ENCODE data around the gene FOXP2. TPM values are rescaled to one million over a fixed set of nuclear protein-coding genes. Genes with fewer than 3 reads are reported as not detected.
"Not testable (repeated sequence)": the region's sequence is repeated elsewhere in the genome, so short reads cannot be mapped to it uniquely, and the experiment has no call there.

Gene FOXP2
- polyA plus RNA-seq (2013, experiment 1 of 4) = 0.61 TPM
- polyA plus RNA-seq (2013, experiment 2 of 4) = 0.46 TPM
- 1.1 TPM for polyA plus RNA-seq (2013, experiment 3 of 4)
- 1.7 TPM for polyA plus RNA-seq (2013, experiment 4 of 4)

- Histone ChIP-seq H3K4me1 (ENCODE audit: control insufficient read depth, insufficient read depth, low read length) (peaks cover 8% of the 10 kb centered on the region), H3K9me3 (ENCODE audit: control insufficient read depth, low read length) (no peaks in the 10 kb centered on the region), H3K27me3 (ENCODE audit: control insufficient read depth, insufficient read depth, low read length, poor library complexity, severe bottlenecking) (no peaks in the 10 kb centered on the region), H3K27ac (ENCODE audit: insufficient read depth, low read depth, low read length, poor library complexity, severe bottlenecking) (peak within 1 kb of the TSS; percentile 46), H3K4me3 (ENCODE audit: insufficient read depth, low read depth, low read length) (no peak within 1 kb of the TSS), H3K36me3 (ENCODE audit: control insufficient read depth, insufficient read depth, low read length) (no peaks in the 10 kb centered on the region)
- WGBS, 2 experiments = 21 to 34% methylated on average over 2 of the region's 2 CpGs
Measured at GRCh38 chr7:114414156-114415063, at the start of gene FOXP2. FOXP2 (plus strand) TSS chr7:114414815; CDS start chr7:114426512, 11,697 bp downstream.

DNA sequence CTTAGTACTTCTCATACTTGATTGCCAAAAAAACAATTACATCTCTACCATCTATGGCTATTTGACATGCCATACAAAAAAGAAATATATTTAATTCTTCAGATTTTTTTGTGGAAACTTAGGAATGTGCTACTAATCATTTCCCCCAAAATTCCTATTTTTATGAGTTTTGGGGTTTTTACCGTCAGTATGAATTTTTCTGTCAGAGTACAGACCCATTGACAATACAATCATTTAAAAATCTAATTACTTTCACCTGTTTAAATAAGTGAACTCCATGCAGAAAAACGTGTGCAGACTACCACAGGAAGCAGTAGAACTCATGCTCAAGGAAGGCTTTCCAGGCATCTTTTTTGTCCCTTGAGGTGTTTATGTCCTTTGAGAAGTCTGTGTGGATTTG is 48.8 kb upstream of the FOXP2 start:
- 81 to 88% methylated on average over 2 of the region's 2 CpGs for WGBS, 2 experiments
- H3K27ac ChIP-seq (ENCODE audit: insufficient read depth, low read depth, low read length, poor library complexity, severe bottlenecking) = no peak overlapping the region
- no peaks in the 10 kb centered on the region for H3K27me3 ChIP-seq (ENCODE audit: control insufficient read depth, insufficient read depth, low read length, poor library complexity, severe bottlenecking)
- peaks cover 6% of the 10 kb centered on the region for H3K4me1 ChIP-seq (ENCODE audit: control insufficient read depth, insufficient read depth, low read length)
- no peaks in the 10 kb centered on the region for H3K36me3 ChIP-seq (ENCODE audit: control insufficient read depth, insufficient read depth, low read length)
- no peaks in the 10 kb centered on the region for H3K9me3 ChIP-seq (ENCODE audit: control insufficient read depth, low read length)
- no peak overlapping the region for H3K4me3 ChIP-seq (ENCODE audit: insufficient read depth, low read depth, low read length)

- WGBS, 2 experiments = 91 to 93% methylated on average over 1 to 2 of the region's 2 CpGs
- Histone ChIP-seq H3K27me3 (ENCODE audit: control insufficient read depth, insufficient read depth, low read length, poor library complexity, severe bottlenecking) (no peaks in the 10 kb centered on the region), H3K9me3 (ENCODE audit: control insufficient read depth, low read length) (no peaks in the 10 kb centered on the region), H3K27ac (ENCODE audit: insufficient read depth, low read depth, low read length, poor library complexity, severe bottlenecking) (no peak overlapping the region), H3K36me3 (ENCODE audit: control insufficient read depth, insufficient read depth, low read length) (no peaks in the 10 kb centered on the region), H3K4me1 (ENCODE audit: control insufficient read depth, insufficient read depth, low read length) (peaks cover 6% of the 10 kb centered on the region), H3K4me3 (ENCODE audit: insufficient read depth, low read depth, low read length) (no peak overlapping the region)
Measured at GRCh38 chr7:114368492-114368891, 46.1 kb upstream of the FOXP2 start.

GRCh38 chr7:114369294-114369693 is 45.3 kb upstream of the FOXP2 start:
- H3K4me3 ChIP-seq (ENCODE audit: insufficient read depth, low read depth, low read length) = no peak overlapping the region
- WGBS, 2 experiments = 93 to 97% methylated on average over 1 to 2 of the region's 2 CpGs
- peaks cover 1% of the 10 kb centered on the region for H3K4me1 ChIP-seq (ENCODE audit: control insufficient read depth, insufficient read depth, low read length)
- no peaks in the 10 kb centered on the region for H3K36me3 ChIP-seq (ENCODE audit: control insufficient read depth, insufficient read depth, low read length)
- H3K27me3 ChIP-seq (ENCODE audit: control insufficient read depth, insufficient read depth, low read length, poor library complexity, severe bottlenecking) = no peaks in the 10 kb centered on the region
- H3K27ac ChIP-seq (ENCODE audit: insufficient read depth, low read depth, low read length, poor library complexity, severe bottlenecking) = no peak overlapping the region
- no peaks in the 10 kb centered on the region for H3K9me3 ChIP-seq (ENCODE audit: control insufficient read depth, low read length)

GRCh38 chr7:114372619-114373018 is 42.0 kb upstream of the FOXP2 start:
- Histone ChIP-seq H3K27ac (ENCODE audit: insufficient read depth, low read depth, low read length, poor library complexity, severe bottlenecking) (no peak overlapping the region), H3K4me1 (ENCODE audit: control insufficient read depth, insufficient read depth, low read length) (no peaks in the 10 kb centered on the region), H3K27me3 (ENCODE audit: control insufficient read depth, insufficient read depth, low read length, poor library complexity, severe bottlenecking) (no peaks in the 10 kb centered on the region), H3K9me3 (ENCODE audit: control insufficient read depth, low read length) (no peaks in the 10 kb centered on the region), H3K36me3 (ENCODE audit: control insufficient read depth, insufficient read depth, low read length) (no peaks in the 10 kb centered on the region), H3K4me3 (ENCODE audit: insufficient read depth, low read depth, low read length) (no peak overlapping the region)
- 92 to 93% methylated on average over 4 of the region's 5 CpGs for WGBS, 2 experiments

- no peaks in the 10 kb centered on the region for H3K27me3 ChIP-seq (ENCODE audit: control insufficient read depth, insufficient read depth, low read length, poor library complexity, severe bottlenecking)
- H3K4me1 ChIP-seq (ENCODE audit: control insufficient read depth, insufficient read depth, low read length) = no peaks in the 10 kb centered on the region
- H3K9me3 ChIP-seq (ENCODE audit: control insufficient read depth, low read length) = no peaks in the 10 kb centered on the region
- H3K4me3 ChIP-seq (ENCODE audit: insufficient read depth, low read depth, low read length) = no peak overlapping the region
- no peak overlapping the region for H3K27ac ChIP-seq (ENCODE audit: insufficient read depth, low read depth, low read length, poor library complexity, severe bottlenecking)
- H3K36me3 ChIP-seq (ENCODE audit: control insufficient read depth, insufficient read depth, low read length) = no peaks in the 10 kb centered on the region
Measured at GRCh38 chr7:114375907-114376306, 38.7 kb upstream of the FOXP2 start.

- not testable (repeated sequence) for H3K27me3 ChIP-seq (ENCODE audit: control insufficient read depth, insufficient read depth, low read length, poor library complexity, severe bottlenecking); H3K9me3 ChIP-seq (ENCODE audit: control insufficient read depth, low read length); H3K27ac ChIP-seq (ENCODE audit: insufficient read depth, low read depth, low read length, poor library complexity, severe bottlenecking); H3K4me1 ChIP-seq (ENCODE audit: control insufficient read depth, insufficient read depth, low read length); H3K4me3 ChIP-seq (ENCODE audit: insufficient read depth, low read depth, low read length); H3K36me3 ChIP-seq (ENCODE audit: control insufficient read depth, insufficient read depth, low read length)
- 87% methylated on average over 7 of the region's 7 CpGs for WGBS, 2 experiments
Measured at GRCh38 chr7:114383946-114384345, 30.7 kb upstream of the FOXP2 start.

DNA sequence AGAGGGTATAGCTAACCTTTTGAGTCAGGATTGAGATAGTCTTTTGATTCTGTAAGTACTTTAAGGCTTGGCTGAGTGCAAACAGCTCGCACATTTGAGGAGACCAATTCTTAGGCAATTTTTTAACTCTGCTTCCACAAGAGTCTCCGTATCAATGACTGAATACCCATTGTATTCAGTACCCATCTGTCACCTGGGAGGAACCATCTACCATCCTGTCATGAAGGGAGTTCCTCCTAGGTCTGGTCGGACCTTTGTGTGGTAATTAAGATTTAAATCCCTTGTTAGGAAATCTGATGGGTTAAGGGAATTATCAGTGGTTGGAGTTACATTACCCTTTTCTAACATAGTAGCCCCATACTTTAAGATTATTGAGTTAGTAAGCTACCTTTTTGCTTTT is 30.3 kb upstream of the FOXP2 start:
- not testable (repeated sequence) for H3K27me3 ChIP-seq (ENCODE audit: control insufficient read depth, insufficient read depth, low read length, poor library complexity, severe bottlenecking); H3K27ac ChIP-seq (ENCODE audit: insufficient read depth, low read depth, low read length, poor library complexity, severe bottlenecking); H3K36me3 ChIP-seq (ENCODE audit: control insufficient read depth, insufficient read depth, low read length); H3K4me3 ChIP-seq (ENCODE audit: insufficient read depth, low read depth, low read length); H3K9me3 ChIP-seq (ENCODE audit: control insufficient read depth, low read length); H3K4me1 ChIP-seq (ENCODE audit: control insufficient read depth, insufficient read depth, low read length)
- 93 to 100% methylated on average over 2 to 3 of the region's 3 CpGs for WGBS, 2 experiments

DNA sequence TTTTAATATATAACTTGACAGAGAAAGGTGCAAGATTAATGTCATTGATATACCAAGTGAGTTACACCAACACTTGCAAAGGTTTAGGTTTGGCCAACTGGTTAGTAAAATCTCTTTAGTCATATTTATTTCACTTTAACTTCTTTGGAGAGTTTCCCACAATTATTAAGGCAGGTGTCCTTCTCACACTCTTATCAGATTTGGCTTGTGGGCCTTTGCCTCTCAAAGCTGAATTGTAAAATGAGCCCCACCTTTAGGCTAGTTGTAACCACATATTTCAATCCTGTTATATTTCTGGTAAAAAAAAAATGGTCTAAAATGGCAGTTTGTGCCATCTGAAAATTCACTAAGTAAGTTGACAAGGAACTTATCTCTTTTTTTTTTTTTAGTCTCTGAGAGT is 26.6 kb upstream of the FOXP2 start:
- no peaks in the 10 kb centered on the region for H3K9me3 ChIP-seq (ENCODE audit: control insufficient read depth, low read length)
- no peaks in the 10 kb centered on the region for H3K4me1 ChIP-seq (ENCODE audit: control insufficient read depth, insufficient read depth, low read length)
- H3K27ac ChIP-seq (ENCODE audit: insufficient read depth, low read depth, low read length, poor library complexity, severe bottlenecking) = no peak overlapping the region
- H3K4me3 ChIP-seq (ENCODE audit: insufficient read depth, low read depth, low read length) = no peak overlapping the region
- H3K36me3 ChIP-seq (ENCODE audit: control insufficient read depth, insufficient read depth, low read length) = no peaks in the 10 kb centered on the region
- H3K27me3 ChIP-seq (ENCODE audit: control insufficient read depth, insufficient read depth, low read length, poor library complexity, severe bottlenecking) = no peaks in the 10 kb centered on the region

DNA sequence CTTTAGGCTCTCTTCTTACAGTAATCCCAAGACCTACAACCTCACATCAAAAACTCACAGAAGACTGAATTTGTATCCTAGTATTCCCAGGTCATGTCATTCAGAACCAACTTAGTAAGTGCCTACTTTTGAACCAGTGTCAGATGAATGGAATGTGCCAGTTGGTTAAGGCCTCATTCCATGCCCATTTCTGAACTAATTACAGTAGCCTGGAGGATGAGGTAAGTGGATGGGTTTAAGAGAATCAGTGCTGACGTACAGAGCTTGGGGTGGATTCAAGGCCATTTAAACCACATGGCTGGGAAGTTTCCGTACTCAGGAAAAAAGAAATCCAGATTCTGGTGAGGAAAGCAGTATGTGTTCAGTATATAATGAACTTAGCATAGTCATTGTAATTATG is 21.9 kb upstream of the FOXP2 start:
- Histone ChIP-seq H3K4me3 (ENCODE audit: insufficient read depth, low read depth, low read length) (no peak overlapping the region), H3K4me1 (ENCODE audit: control insufficient read depth, insufficient read depth, low read length) (no peaks in the 10 kb centered on the region), H3K9me3 (ENCODE audit: control insufficient read depth, low read length) (no peaks in the 10 kb centered on the region), H3K27me3 (ENCODE audit: control insufficient read depth, insufficient read depth, low read length, poor library complexity, severe bottlenecking) (no peaks in the 10 kb centered on the region), H3K27ac (ENCODE audit: insufficient read depth, low read depth, low read length, poor library complexity, severe bottlenecking) (no peak overlapping the region), H3K36me3 (ENCODE audit: control insufficient read depth, insufficient read depth, low read length) (no peaks in the 10 kb centered on the region)
- 92 to 94% methylated on average over 2 of the region's 2 CpGs for WGBS, 2 experiments

Data from ectodermal cell (in vitro differentiated cells).